Upper lobe of left lung (tissue), 4 donors: ENCODE results near the gene TARM1.

ENCODE experiments used
- CTCF ChIP-seq, 6 experiments: fragments of 450-650 bp in 4 of 6; fragments of 200-600 bp in 2 of 6; sonication (generic) in 2 of 6; IDR thresholded peaks; one replicate each; pipeline ENCODE4 v1.5.1; 2016 to 2019; ENCODE audit warnings: antibody characterized with exemption in 6 of 6
- EP300 ChIP-seq, 4 donors: sonication (generic); formaldehyde crosslinking; IDR thresholded peaks; one replicate each; pipeline ENCODE4 v1.5.1; 2017; ENCODE audit warnings: antibody characterized with exemption in 4 of 4, control low read depth in 2 of 4
- POLR2A ChIP-seq, 4 donors: fragments of 450-650 bp; IDR thresholded peaks; one replicate each; pipeline ENCODE4 v1.5.1; 2016 to 2017; ENCODE audit warnings: antibody characterized with exemption in 4 of 4, mild to moderate bottlenecking in 2 of 4

GRCh38 chr19:54125713-54126112 lies 44.5 kb upstream of the TARM1 start:
- no peak for TF ChIP-seq CTCF (IDR thresholded peaks at IDR 0.05)
- TF ChIP-seq EP300 (IDR thresholded peaks at IDR 0.05), result no peak
- no peak for TF ChIP-seq POLR2A (IDR thresholded peaks at IDR 0.05)
